HepG2 (cell line): ENCODE results near the gene ZNF655. TPM values are rescaled to one million over a fixed set of nuclear protein-coding genes. Genes with fewer than 3 reads are reported as not detected.

ENCODE experiments used
- ATF5 ChIP-seq: sonication (generic); formaldehyde crosslinking; IDR thresholded peaks from 2 replicates; pipeline ENCODE4 v1.4.0; 2020; ENCODE audit warnings: mild to moderate bottlenecking, low read depth, missing genetic modification reagents
- GATAD2A ChIP-seq: IDR thresholded peaks from 2 replicates; pipeline ENCODE4 v1.6.1; 2016
- HOMEZ ChIP-seq: IDR thresholded peaks from 2 replicates; pipeline ENCODE4 v1.6.1; 2016; ENCODE audit warnings: low read depth
- KMT2B ChIP-seq: IDR thresholded peaks from 2 replicates; pipeline ENCODE4 v1.6.1; 2016; ENCODE audit warnings: missing genetic modification reagents, missing compliant biosample characterization
- LBX2 ChIP-seq: sonication (generic); formaldehyde crosslinking; IDR thresholded peaks from 2 replicates; pipeline ENCODE4 v1.5.0; 2020; ENCODE audit warnings: missing genetic modification reagents, mild to moderate bottlenecking, borderline replicate concordance
- SNAPC5 ChIP-seq: sonication (generic); formaldehyde crosslinking; IDR thresholded peaks from 2 replicates; pipeline ENCODE4 v1.8.1; 2023; ENCODE audit warnings: mild to moderate bottlenecking, missing genetic modification reagents, borderline replicate concordance
- STAT6 ChIP-seq: sonication (generic); formaldehyde crosslinking; IDR thresholded peaks from 2 replicates; pipeline ENCODE4 v1.4.0; 2020; ENCODE audit warnings: missing genetic modification reagents, mild to moderate bottlenecking, borderline replicate concordance
- ZBTB40 ChIP-seq, 2 experiments: fragments of 450-650 bp in 1 of 2; sonication (generic) in 1 of 2; formaldehyde crosslinking in 1 of 2; IDR thresholded peaks; 2 replicates each; pipeline versions ENCODE4 v1.6.1 to v1.8.0; 2016 to 2022; ENCODE audit warnings: antibody characterized with exemption in 1 of 2, mild to moderate bottlenecking in 1 of 2, missing genetic modification reagents in 1 of 2
- ZNF282 ChIP-seq: fragments of 450-650 bp; IDR thresholded peaks from 2 replicates; pipeline ENCODE4 v1.6.1; 2018; ENCODE audit not compliant: partially characterized antibody
- polyA plus RNA-seq, 8 experiments: library from polyadenylated mRNA; depleted of rRNA in 3 of 8; stranded (reverse) in 7 of 8; unstranded in 1 of 8; fragments of >200 nt; fragmentation: Illumina TruSeq in 4 of 8; extraction: Trizol in 4 of 8; gene quantifications; 2 replicates each; pipeline versions ENCODE4 v1.2.1 to v1.2.3, GENCODE V29; 2011 to 2016; ENCODE audit warnings: low read depth in 4 of 8, missing spikeins in 1 of 8, mixed read lengths in 1 of 8; ENCODE audit not compliant: insufficient read depth in 1 of 8
- total RNA-seq, 5 experiments: library from RNA; depleted of rRNA; stranded (reverse); fragments of >200 nt; fragmentation: Illumina TruSeq; extraction: Trizol; gene quantifications; 2 replicates each; pipeline ENCODE4 v1.2.3, GENCODE V29; 2016; ENCODE audit warnings: low read depth in 1 of 5

The ZNF655 gene
- total and polyA plus RNA-seq, 2 of the 13 experiments (the other 11 are each of a cell fraction or from before 2014, with no cell fraction given), result 53.4 to 75.6 TPM

- TF ChIP-seq ZBTB40 (IDR thresholded peaks at IDR 0.05), result no peak
- no peak for TF ChIP-seq ZBTB40 (CRISPR knock-in tag; IDR thresholded peaks at IDR 0.05)
- TF ChIP-seq KMT2B, result no peak
- TF ChIP-seq STAT6 (CRISPR knock-in tag), result no peak
- TF ChIP-seq ATF5 (CRISPR knock-in tag), result no peak
- TF ChIP-seq LBX2 (CRISPR knock-in tag), result no peak
- TF ChIP-seq HOMEZ (CRISPR knock-in tag), result no peak
- no peak for TF ChIP-seq GATAD2A (CRISPR knock-in tag)
- TF ChIP-seq ZNF282, result no peak
- no peak for TF ChIP-seq SNAPC5 (CRISPR knock-in tag)
Observed at GRCh38 chr7:99514050-99514449, 44.4 kb upstream of the ZNF655 start (continued).
